Stimulated activated CD8-positive, alpha-beta memory T cell treated with anti-CD3 and anti-CD28 coated beads, Interleukin-15, amount 100 ng/mL, for 4 hours (primary cell): ENCODE measurements around the gene PIK3C2A.
"Not testable (repeated sequence)": the region's sequence is repeated elsewhere in the genome, so short reads cannot be mapped to it uniquely, and the experiment has no call there.

Experiments
- DNase-seq, 2 donors: peaks; one replicate each; pipeline ENCODE4 v3.0.0-alpha.2; 2020; ENCODE audit warnings: low read depth in 2 of 2

Gene PIK3C2A, protein sequence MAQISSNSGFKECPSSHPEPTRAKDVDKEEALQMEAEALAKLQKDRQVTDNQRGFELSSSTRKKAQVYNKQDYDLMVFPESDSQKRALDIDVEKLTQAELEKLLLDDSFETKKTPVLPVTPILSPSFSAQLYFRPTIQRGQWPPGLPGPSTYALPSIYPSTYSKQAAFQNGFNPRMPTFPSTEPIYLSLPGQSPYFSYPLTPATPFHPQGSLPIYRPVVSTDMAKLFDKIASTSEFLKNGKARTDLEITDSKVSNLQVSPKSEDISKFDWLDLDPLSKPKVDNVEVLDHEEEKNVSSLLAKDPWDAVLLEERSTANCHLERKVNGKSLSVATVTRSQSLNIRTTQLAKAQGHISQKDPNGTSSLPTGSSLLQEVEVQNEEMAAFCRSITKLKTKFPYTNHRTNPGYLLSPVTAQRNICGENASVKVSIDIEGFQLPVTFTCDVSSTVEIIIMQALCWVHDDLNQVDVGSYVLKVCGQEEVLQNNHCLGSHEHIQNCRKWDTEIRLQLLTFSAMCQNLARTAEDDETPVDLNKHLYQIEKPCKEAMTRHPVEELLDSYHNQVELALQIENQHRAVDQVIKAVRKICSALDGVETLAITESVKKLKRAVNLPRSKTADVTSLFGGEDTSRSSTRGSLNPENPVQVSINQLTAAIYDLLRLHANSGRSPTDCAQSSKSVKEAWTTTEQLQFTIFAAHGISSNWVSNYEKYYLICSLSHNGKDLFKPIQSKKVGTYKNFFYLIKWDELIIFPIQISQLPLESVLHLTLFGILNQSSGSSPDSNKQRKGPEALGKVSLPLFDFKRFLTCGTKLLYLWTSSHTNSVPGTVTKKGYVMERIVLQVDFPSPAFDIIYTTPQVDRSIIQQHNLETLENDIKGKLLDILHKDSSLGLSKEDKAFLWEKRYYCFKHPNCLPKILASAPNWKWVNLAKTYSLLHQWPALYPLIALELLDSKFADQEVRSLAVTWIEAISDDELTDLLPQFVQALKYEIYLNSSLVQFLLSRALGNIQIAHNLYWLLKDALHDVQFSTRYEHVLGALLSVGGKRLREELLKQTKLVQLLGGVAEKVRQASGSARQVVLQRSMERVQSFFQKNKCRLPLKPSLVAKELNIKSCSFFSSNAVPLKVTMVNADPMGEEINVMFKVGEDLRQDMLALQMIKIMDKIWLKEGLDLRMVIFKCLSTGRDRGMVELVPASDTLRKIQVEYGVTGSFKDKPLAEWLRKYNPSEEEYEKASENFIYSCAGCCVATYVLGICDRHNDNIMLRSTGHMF (N-terminal part only)

DNA sequence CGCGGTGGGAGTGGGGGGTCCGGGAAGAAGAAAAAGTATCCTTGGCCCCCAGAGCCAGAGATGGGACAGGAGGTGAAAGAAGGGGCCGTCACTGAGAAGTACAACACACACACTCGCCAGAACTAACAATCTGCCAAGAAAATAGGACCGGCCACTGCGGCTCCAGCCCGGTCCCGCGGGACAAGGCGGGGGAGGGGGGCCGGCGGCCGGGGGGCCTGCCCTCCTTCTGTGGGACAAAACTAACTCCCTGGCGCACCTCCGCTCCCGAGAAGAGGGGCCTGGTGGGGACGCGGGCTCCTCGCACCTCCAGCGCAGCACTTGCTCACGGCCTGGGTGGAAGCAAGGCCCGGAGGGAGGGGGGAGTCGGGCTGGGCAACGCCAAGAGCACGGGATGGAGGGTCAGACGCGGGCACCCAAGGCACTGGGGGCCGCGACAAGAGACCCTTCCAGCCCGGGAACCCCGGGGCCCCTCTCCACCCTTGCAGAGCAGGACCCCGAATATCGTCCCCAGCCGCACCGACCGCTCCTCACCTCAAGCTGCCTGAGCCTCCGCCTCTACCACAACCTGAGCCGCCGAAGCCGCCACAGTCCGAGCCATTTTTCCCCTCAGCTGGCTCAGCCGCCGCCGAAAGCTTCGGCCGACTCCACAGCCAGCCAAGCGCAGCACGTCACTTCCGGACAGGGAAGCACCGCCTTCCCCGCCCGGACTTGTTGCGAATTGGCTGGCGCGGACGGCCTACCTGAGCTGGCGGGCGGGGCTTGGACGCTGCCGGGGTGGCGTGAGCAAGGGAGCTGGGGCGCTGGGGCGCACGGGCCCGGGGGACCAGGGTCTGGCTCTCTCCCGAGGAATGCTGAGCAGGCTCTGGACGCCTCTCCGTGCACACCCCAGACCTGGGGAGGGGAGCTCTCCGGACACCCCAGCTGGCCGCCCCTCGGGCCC lies at the start of gene PIK3C2A:
PIK3C2A (minus strand) TSS at position 670 of the 940 bp plus-strand sequence. CDS start 38,245 bp downstream, outside the sequence.
- DNase-seq: peak; percentile 90

DNA sequence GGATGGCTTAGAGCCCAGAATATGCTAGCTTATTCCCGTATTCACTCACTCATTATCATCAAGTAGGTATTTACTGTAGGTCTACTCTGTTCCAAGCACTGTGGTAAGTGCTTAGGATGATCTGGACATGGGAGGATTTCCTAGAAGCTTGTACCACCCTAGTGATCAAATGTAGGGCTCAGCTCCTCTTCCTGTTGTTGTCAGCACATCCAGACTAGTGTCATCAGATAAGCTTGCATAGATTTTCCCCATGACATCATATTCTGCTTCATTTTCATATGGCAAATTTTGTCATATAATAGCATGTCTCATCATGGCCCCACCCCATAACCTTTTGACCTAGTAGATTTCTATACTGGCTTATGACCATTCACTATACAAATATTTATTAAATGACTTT lies 49.4 kb upstream of the PIK3C2A start:
- DNase-seq: no peak

- no peak for DNase-seq
These were observed 48.7 kb upstream of the PIK3C2A start for GRCh38 chr11:17256512-17256911.

DNA sequence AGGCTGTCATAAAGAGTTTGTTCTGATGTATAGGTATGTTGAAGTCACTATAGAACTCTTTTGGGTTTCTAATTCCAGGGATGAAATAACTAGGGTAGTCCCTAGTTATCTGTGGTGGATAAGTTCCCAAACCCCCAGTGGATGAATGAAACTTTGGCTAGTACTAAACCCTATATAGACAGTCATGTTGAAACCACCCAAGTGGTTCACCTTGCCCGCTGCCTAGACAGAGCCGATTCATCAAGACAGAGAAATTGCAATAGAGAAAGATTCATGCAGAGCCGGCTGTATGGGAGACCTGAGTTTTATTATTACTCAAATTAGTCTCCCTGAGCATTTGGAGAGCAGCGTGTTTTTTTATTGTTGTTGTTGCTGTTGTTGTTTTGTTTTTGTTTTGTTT lies 44.9 kb upstream of the PIK3C2A start:
- DNase-seq: no peak

DNA sequence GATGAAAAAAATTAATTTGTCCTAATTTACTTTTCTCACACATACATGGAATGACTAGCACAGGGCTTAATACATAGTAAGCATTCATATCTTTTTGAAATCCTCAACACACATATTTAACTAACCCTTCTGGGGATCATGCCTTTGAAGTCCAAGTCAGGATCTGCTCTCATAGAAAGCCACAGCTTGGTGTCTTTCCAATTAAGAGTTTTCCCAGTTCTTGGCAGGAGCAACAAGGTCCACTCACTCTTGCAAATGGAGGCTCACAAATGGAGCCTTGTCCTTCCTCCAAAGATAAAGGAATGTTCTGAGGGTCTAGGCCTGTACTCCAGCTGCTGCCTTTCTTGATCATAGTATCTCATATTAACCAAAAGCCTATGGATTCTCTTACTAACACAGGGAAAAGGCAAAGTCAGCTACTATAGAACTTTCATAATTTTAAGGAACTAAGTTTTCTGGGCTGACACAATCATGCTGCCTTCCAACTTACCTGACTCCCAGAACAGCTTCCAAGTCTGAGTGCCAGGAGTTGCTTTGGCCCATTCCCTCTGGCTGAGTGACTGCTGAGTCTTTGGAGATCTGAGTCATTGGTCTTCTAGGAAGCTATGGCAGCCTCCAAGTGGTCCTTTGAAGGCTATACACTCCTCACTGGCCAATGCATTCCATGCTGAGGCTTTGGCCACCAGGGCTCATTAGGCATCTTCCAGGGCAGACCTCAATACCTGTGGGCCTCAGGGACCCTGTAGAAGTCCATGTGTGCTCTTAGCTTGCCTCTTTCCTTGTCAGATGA lies 43.0 kb upstream of the PIK3C2A start:
- no peak for DNase-seq

GRCh38 chr11:17244046-17244445 lies 36.3 kb upstream of the PIK3C2A start:
- DNase-seq: no peak

GRCh38 chr11:17242954-17243353 lies 35.2 kb upstream of the PIK3C2A start:
- not testable (repeated sequence) for DNase-seq

GRCh38 chr11:17240780-17241179 lies 33.0 kb upstream of the PIK3C2A start:
- no peak for DNase-seq

GRCh38 chr11:17239927-17240326 lies 32.1 kb upstream of the PIK3C2A start:
- DNase-seq: not testable (repeated sequence)

DNA sequence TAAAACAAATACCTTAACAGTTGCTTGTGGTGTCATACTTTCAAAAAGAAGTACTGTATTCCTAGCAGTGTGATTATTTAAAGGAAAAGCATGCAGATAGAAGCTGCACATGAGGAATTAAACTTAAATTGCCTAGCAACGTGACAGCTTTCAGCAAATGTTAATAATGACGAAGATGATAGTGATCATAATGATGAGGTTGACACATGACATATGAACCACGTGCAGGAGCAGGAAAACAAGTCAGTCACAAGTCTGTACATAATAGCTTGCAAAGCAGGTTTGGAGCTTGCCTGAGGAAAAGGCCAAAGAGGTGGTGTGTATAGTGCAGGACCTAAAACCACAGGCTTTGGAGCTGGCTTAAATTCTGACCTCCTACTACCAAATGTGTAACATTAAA lies 30.6 kb upstream of the PIK3C2A start:
- DNase-seq: no peak

GRCh38 chr11:17233101-17233500 lies 25.3 kb upstream of the PIK3C2A start:
- DNase-seq: no peak

GRCh38 chr11:17230867-17231851 lies 23.4 kb upstream of the PIK3C2A start:
- DNase-seq: peak in 1 of 2 donors; percentile 34

GRCh38 chr11:17229481-17230152 lies 21.8 kb upstream of the PIK3C2A start:
- DNase-seq: no peak

DNA sequence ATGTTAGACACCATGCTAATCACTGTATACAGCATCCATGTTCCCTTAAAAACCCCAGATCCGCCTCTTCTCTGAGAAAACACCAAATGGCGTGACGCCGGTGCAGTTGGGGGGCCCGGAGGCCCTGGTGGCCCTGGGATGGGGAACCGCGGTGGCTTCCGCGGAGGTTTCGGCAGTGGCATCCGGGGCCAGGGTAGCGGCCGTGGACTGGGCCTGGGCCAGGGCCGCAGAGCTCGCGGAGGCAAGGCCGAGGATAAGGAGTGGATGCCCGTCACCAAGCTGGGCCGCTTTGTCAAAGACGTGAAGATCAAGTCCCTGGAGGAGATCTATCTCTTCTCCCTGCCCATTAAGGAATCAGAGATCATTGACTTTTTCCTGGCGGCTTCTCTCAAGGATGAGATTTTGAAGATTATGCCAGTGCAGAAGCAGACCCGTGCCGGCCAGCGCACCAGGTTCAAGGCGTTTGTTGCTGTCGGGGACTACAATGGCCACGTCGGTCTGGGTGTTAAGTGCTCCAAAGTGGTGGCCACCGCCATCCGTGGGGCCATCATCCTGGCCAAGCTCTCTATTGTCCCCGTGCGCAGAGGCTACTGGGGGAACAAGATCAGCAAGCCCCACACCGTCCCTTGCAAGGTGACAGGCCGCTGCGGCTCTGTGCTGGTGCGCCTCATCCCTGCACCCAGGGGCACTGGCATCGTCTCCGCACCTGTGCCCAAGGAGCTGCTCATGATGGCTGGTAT lies 20.6 kb upstream of the PIK3C2A start:
- not testable (repeated sequence) for DNase-seq

DNA sequence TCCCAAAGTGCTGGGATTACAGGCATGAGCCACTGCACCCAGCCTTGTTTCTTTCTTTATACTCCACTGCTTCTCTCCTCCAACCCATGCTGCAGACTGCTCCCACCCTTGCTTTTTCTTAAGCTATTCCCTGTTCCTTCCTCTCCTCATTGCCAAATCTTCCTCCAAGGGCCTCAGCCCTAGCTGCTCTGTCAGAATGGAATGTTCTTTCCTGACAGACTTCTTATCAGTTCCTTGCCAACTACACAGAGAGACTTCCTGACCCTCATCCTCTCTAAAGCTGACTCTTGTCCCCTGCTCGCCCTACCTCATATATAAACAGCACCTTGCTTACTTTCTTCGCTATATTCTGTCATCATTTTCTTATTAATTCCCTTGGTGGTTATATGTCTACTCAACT lies 16.9 kb upstream of the PIK3C2A start:
- no peak for DNase-seq

- DNase-seq: no peak
These were observed 14.2 kb upstream of the PIK3C2A start for GRCh38 chr11:17221968-17222367.

- no peak for DNase-seq
These were observed 11.2 kb upstream of the PIK3C2A start for GRCh38 chr11:17219016-17219415.
